HCT116 (cell line): ENCODE data around the gene RBKS. TPM values are rescaled to one million over a fixed set of nuclear protein-coding genes. Genes with fewer than 3 reads are reported as not detected.

Experiments
- ATAC-seq: fragments of 200-7000 bp; cut with Tn5 transposase; 2 replicates; pipeline ENCODE4 v1.9.1; 2020; ENCODE audit warnings: mild to moderate bottlenecking, moderate library complexity
- BruUV-seq: library from RNA; stranded (reverse); fragments of 400-500 nt; replicated peaks from 2 replicates; lab custom pipeline; 2021; lab: Mats Ljungman, UMichigan
- CTCF ChIA-PET: fragments of 300-600 bp; sonication (Branson Sonifier 250); formaldehyde crosslinking; loops from one replicate; lab custom pipeline; 2021; ENCODE audit warnings: antibody characterized with exemption; lab: Charles Lee
- POLR2A ChIA-PET: fragments of 300-600, 350-600 bp; sonication (Branson Sonifier 250); formaldehyde crosslinking; loops from one replicate; lab custom pipeline; 2021; ENCODE audit warnings: antibody characterized with exemption; lab: Charles Lee
- RAD21 ChIA-PET, 2 experiments: fragments of 300-600 bp; sonication (Branson Sonifier 250); formaldehyde crosslinking; loops; one replicate each; lab custom pipeline; 2023; ENCODE audit warnings: low total read pairs in 2 of 2; ENCODE audit not compliant: uncharacterized antibody in 2 of 2, unreplicated experiment in 2 of 2, low non-redundant PET in 1 of 2; lab: Charles Lee
- DNase-seq: peaks from one replicate; pipeline ENCODE4 v3.0.0-alpha.2; 2010; ENCODE audit warnings: low read depth, low spot score
- H2AFZ ChIP-seq: fragments of 200-600 bp; shearing (Covaris generic), sonication (generic); 2 replicates; pipeline ENCODE4 v1.6.1; 2017; ENCODE audit warnings: low read depth, mixed run types, mixed read lengths, antibody characterized with exemption, low read length; ENCODE audit not compliant: poor library complexity, severe bottlenecking
- H3K27ac ChIP-seq: 2 replicates; pipeline ENCODE4 v1.5.1; 2012; ENCODE audit warnings: low read depth, low read length
- H3K27me3 ChIP-seq: fragments of 200-600 bp; sonication (generic); 2 replicates; pipeline ENCODE4 v1.6.1; 2016; ENCODE audit warnings: mixed run types, low read length, mixed read lengths; ENCODE audit not compliant: insufficient read depth
- H3K36me3 ChIP-seq, 2 experiments: fragments of 200-500 bp in 1 of 2; fragments of 200-600 bp in 1 of 2; sonication (Bioruptor generic) in 1 of 2; sonication (generic) in 1 of 2; 2 replicates each; pipeline versions ENCODE4 v1.5.1 to v1.6.1; 2014 to 2016; ENCODE audit warnings: low read length in 2 of 2, inconsistent platforms in 1 of 2, mixed read lengths in 1 of 2, mixed run types in 1 of 2; ENCODE audit not compliant: insufficient read depth in 2 of 2, control insufficient read depth in 1 of 2
- H3K4me1 ChIP-seq, 2 experiments: fragments of 200-600 bp in 1 of 2; sonication (generic) in 1 of 2; 2 replicates each; pipeline versions ENCODE4 v1.5.1 to v1.6.1; 2012 to 2017; ENCODE audit warnings: low read length in 2 of 2, inconsistent platforms in 1 of 2, mild to moderate bottlenecking in 1 of 2, mixed read lengths in 1 of 2, mixed run types in 1 of 2, moderate library complexity in 1 of 2; ENCODE audit not compliant: insufficient read depth in 2 of 2, control insufficient read depth in 1 of 2
- H3K4me2 ChIP-seq: fragments of 200-600 bp; sonication (generic); 2 replicates; pipeline ENCODE4 v1.6.1; 2017; ENCODE audit warnings: mixed run types, low read length, mixed read lengths
- H3K4me3 ChIP-seq, 2 experiments: fragments of 200-600 bp in 1 of 2; sonication (generic) in 1 of 2; replicated peaks in 1 of 2; 2 replicates each; pipeline ENCODE4 v1.5.1; 2011 to 2016; ENCODE audit warnings: low read length in 2 of 2, control low read depth in 1 of 2, low read depth in 1 of 2, mild to moderate bottlenecking in 1 of 2, mixed read lengths in 1 of 2, mixed run types in 1 of 2
- H3K79me2 ChIP-seq: fragments of 200-600 bp; sonication (generic); 2 replicates; pipeline ENCODE4 v1.6.1; 2017; ENCODE audit warnings: mild to moderate bottlenecking, mixed run types, low read length, moderate library complexity, mixed read lengths; ENCODE audit not compliant: insufficient read depth
- H3K9ac ChIP-seq: fragments of 200-600 bp; sonication (generic); 2 replicates; pipeline ENCODE4 v1.6.1; 2016; ENCODE audit warnings: low read length, mixed read lengths
- H3K9me2 ChIP-seq: fragments of 200-600 bp; sonication (generic), shearing (Covaris generic); 2 replicates; pipeline ENCODE4 v1.6.1; 2017; ENCODE audit warnings: mixed run types, mild to moderate bottlenecking, moderate library complexity; ENCODE audit not compliant: insufficient read depth
- H3K9me3 ChIP-seq, 2 experiments: fragments of 200-500 bp in 1 of 2; fragments of 200-600 bp in 1 of 2; sonication (Bioruptor generic) in 1 of 2; sonication (generic) in 1 of 2; 2 replicates each; pipeline ENCODE4 v1.6.1; 2014 to 2017; ENCODE audit warnings: low read length in 2 of 2, mixed read lengths in 2 of 2, inconsistent platforms in 1 of 2, low read depth in 1 of 2, mild to moderate bottlenecking in 1 of 2, mixed run types in 1 of 2, moderate library complexity in 1 of 2; ENCODE audit not compliant: control insufficient read depth in 1 of 2, insufficient read depth in 1 of 2
- H4K20me1 ChIP-seq: fragments of 200-600 bp; sonication (generic), shearing (Covaris generic); 2 replicates; pipeline ENCODE4 v1.6.1; 2017; ENCODE audit warnings: mixed run types, mild to moderate bottlenecking, moderate library complexity; ENCODE audit not compliant: insufficient read depth
- CBX3 ChIP-seq: IDR thresholded peaks from 2 replicates; pipeline ENCODE4 v1.6.1; 2012; ENCODE audit warnings: low read depth
- EZH2 ChIP-seq: fragments of 200-600 bp; sonication (generic); IDR thresholded peaks from 2 replicates; pipeline ENCODE4 v1.6.1; 2017; ENCODE audit warnings: antibody characterized with exemption, mixed run types
- EZH2phosphoT487 ChIP-seq: fragments of 200-600 bp; IDR thresholded peaks from 2 replicates; pipeline ENCODE4 v1.6.1; 2018; ENCODE audit warnings: antibody characterized with exemption, borderline replicate concordance
- MAX ChIP-seq: IDR thresholded peaks from 2 replicates; pipeline ENCODE4 v1.6.1; 2012
- POLR2A ChIP-seq: IDR thresholded peaks from 2 replicates; pipeline ENCODE4 v1.7.0; 2011; ENCODE audit warnings: borderline replicate concordance; ENCODE audit not compliant: insufficient read depth, insufficient read length; ENCODE audit errors: extremely low read depth
- POLR2AphosphoS5 ChIP-seq: IDR thresholded peaks from 2 replicates; pipeline ENCODE4 v1.6.1; 2011; ENCODE audit warnings: mild to moderate bottlenecking, low read depth, low read length, moderate library complexity
- SIN3A ChIP-seq: IDR thresholded peaks from 2 replicates; pipeline ENCODE4 v1.6.1; 2012; ENCODE audit warnings: low read depth
- SP1 ChIP-seq: IDR thresholded peaks from 2 replicates; pipeline ENCODE4 v1.6.1; 2012; ENCODE audit warnings: low read depth
- SRF ChIP-seq: IDR thresholded peaks from 2 replicates; pipeline ENCODE4 v1.6.1; 2012; ENCODE audit warnings: low read depth
- TCF7L2 ChIP-seq: IDR thresholded peaks from 2 replicates; pipeline ENCODE4 v1.7.0; 2011; ENCODE audit warnings: borderline replicate concordance, inconsistent platforms; ENCODE audit not compliant: insufficient read depth, insufficient read length; ENCODE audit errors: extremely low read depth
- YY1 ChIP-seq: IDR thresholded peaks from 2 replicates; pipeline ENCODE4 v1.6.1; 2011; ENCODE audit warnings: low read length, low read depth, moderate library complexity, mild to moderate bottlenecking; ENCODE audit not compliant: insufficient replicate concordance; ENCODE audit errors: extremely low read depth
- ZFX ChIP-seq: fragments of 450-650 bp; IDR thresholded peaks from 2 replicates; pipeline ENCODE4 v1.6.1; 2017
- ZNF274 ChIP-seq: fragments of 200-500 bp; sonication (Bioruptor generic); IDR thresholded peaks from 2 replicates; pipeline ENCODE4 v1.6.1; 2014; ENCODE audit warnings: mild to moderate bottlenecking, low read depth, low read length, inconsistent platforms
- intact Hi-C: fragments of 100-400 bp; cut with micrococcal nuclease; formaldehyde crosslinking; loops from 2 replicates; pipeline ENCODE4 v1.10.0; 2022
- total RNA-seq: library from RNA; stranded (reverse); gene quantifications from one replicate; pipeline ENCODE4 v1.2.1, GENCODE V29; 2021; ENCODE audit not compliant: unreplicated experiment
- TF ChIP-seq, protein P1 (sequence below), 3 experiments: fragments of 200-600 bp in 1 of 3; sonication (generic) in 1 of 3; IDR thresholded peaks in 2 of 3; conservative IDR thresholded peaks in 1 of 3; 2 replicates each; pipeline ENCODE4 v1.5.1; 2012 to 2017; ENCODE audit warnings: low read depth in 2 of 3, low read length in 2 of 3, antibody characterized with exemption in 1 of 3, borderline replicate concordance in 1 of 3, control low read depth in 1 of 3, mild to moderate bottlenecking in 1 of 3, mixed read lengths in 1 of 3, mixed run types in 1 of 3, moderate library complexity in 1 of 3; ENCODE audit not compliant: insufficient read depth in 1 of 3
- TF ChIP-seq, protein P2 (sequence below): IDR thresholded peaks from 2 replicates; pipeline ENCODE4 v1.6.1; 2012

RBKS gene
- total RNA-seq, 1 experiment from 2014 or later, result 2.4 TPM

GRCh38 chr2:27893006-27893405 lies 2.8 kb upstream of the RBKS start (continued):
- TF ChIP-seq TCF7L2, result no peak
- no peak for TF ChIP-seq SIN3A
- TF ChIP-seq ZFX, result no peak
- TF ChIP-seq, protein P1, sequence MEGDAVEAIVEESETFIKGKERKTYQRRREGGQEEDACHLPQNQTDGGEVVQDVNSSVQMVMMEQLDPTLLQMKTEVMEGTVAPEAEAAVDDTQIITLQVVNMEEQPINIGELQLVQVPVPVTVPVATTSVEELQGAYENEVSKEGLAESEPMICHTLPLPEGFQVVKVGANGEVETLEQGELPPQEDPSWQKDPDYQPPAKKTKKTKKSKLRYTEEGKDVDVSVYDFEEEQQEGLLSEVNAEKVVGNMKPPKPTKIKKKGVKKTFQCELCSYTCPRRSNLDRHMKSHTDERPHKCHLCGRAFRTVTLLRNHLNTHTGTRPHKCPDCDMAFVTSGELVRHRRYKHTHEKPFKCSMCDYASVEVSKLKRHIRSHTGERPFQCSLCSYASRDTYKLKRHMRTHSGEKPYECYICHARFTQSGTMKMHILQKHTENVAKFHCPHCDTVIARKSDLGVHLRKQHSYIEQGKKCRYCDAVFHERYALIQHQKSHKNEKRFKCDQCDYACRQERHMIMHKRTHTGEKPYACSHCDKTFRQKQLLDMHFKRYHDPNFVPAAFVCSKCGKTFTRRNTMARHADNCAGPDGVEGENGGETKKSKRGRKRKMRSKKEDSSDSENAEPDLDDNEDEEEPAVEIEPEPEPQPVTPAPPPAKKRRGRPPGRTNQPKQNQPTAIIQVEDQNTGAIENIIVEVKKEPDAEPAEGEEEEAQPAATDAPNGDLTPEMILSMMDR (IDR thresholded peaks at IDR 0.05 in 2 of 3, conservative IDR thresholded peaks at IDR 0.05 in 1 of 3; ENCODE audit: borderline replicate concordance in 1 of 3, insufficient read depth in 1 of 3, low read depth in 2 of 3, low read length in 2 of 3), result no peak

DNA sequence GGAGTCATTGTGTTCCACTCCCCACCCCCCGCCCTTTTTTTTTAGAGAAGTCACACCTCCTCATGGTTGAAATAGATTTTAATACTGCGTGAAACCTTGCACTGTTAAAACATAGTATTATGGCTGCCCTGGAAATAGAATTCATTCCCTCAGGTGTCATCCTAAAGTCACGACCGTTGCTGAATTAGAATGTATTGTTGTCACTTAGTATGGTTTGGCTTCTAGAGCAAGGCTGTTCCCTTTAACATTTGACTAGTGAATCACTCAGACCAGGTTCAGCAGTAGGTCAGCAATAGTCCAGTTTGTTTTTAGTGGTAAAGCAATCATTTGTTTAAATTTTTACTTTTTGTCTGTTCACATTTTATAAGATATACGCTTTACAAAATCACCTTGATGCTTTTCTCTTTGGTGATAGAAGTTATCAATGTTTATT lies 1.5 kb upstream of the RBKS start:
- no peak overlapping the region for H2AFZ ChIP-seq
- H3K27ac ChIP-seq, result no peak overlapping the region; the same call in 1 of the 2 replicates
- H3K4me1 ChIP-seq, result peaks cover 6 to 22% of the 10 kb centered on the region in 2 experiments; a peak in 3 of 4 replicates
- H4K20me1 ChIP-seq, result no peaks in the 10 kb centered on the region
- ChIA-PET CTCF (no interaction called here), POLR2A (no interaction called here), RAD21 (no interaction called here)
- intact Hi-C loops, result loop anchor here (2.0 to 5.0 kb wide), 2 partner anchors 189 to 505 kb away; no protein-coding TSS in a partner anchor
- peaks cover 29% of the 10 kb centered on the region; the same call in 1 of the 2 replicates for H3K79me2 ChIP-seq
- H3K9me3 ChIP-seq, result no peaks in the 10 kb centered on the region
- TF ChIP-seq SRF (no peak), ZNF274 (no peak), EZH2 (no peak), POLR2AphosphoS5 (no peak), SP1 (no peak), SIN3A (no peak), POLR2A (no peak), MAX (no peak), EZH2phosphoT487 (no peak), TCF7L2 (no peak), CBX3 (no peak), YY1 (no peak)
- TF ChIP-seq, protein P2, sequence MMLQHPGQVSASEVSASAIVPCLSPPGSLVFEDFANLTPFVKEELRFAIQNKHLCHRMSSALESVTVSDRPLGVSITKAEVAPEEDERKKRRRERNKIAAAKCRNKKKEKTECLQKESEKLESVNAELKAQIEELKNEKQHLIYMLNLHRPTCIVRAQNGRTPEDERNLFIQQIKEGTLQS, result no peak
- no peak for ATAC-seq
- no peak for DNase-seq
- H3K4me2 ChIP-seq, result peak overlapping the region; percentile 93
- H3K9ac ChIP-seq, result peak overlapping the region; percentile 83
- peaks cover 0 to 12% of the 10 kb centered on the region in 2 experiments; a peak in 1 of 4 replicates for H3K36me3 ChIP-seq
- no peaks in the 10 kb centered on the region for H3K27me3 ChIP-seq
- H3K4me3 ChIP-seq, result peak overlapping the region; percentile 66 to 78
- BruUV-seq, result no TSS peak
- no peaks in the 10 kb centered on the region for H3K9me2 ChIP-seq
